MM.1S (cell line): ENCODE measurements around the gene NRG2.

Experiments
- DNase-seq: peaks from one replicate; pipeline ENCODE4 v3.0.0-alpha.2; 2015
- H2AFZ ChIP-seq: fragments of 300-600 bp; sonication (generic); 2 replicates; pipeline ENCODE4 v1.6.0; 2016; ENCODE audit warnings: antibody characterized with exemption, low read length
- H3F3A ChIP-seq: fragments of 300-600 bp; sonication (generic); 2 replicates; pipeline ENCODE4 v1.6.1; 2016; ENCODE audit warnings: mild to moderate bottlenecking, antibody characterized with exemption, low read length, moderate library complexity, mixed read lengths; ENCODE audit not compliant: insufficient read depth
- H3K27ac ChIP-seq: fragments of 300-600 bp; sonication (generic); 2 replicates; pipeline ENCODE4 v1.5.1; 2016; ENCODE audit warnings: mild to moderate bottlenecking, low read length
- H3K27me3 ChIP-seq: fragments of 300-600 bp; sonication (generic); replicated peaks from 2 replicates; pipeline ENCODE4 v1.6.0; 2016; ENCODE audit warnings: low read length; ENCODE audit not compliant: insufficient read depth
- H3K36me3 ChIP-seq: fragments of 300-600 bp; sonication (generic); replicated peaks from 2 replicates; pipeline ENCODE4 v1.6.1; 2016; ENCODE audit warnings: mild to moderate bottlenecking, low read length, mixed read lengths; ENCODE audit not compliant: insufficient read depth
- H3K4me1 ChIP-seq: fragments of 300-600 bp; sonication (generic); 2 replicates; pipeline ENCODE4 v1.6.1; 2016; ENCODE audit warnings: low read length, mixed read lengths
- H3K4me2 ChIP-seq: fragments of 300-600 bp; sonication (generic); 2 replicates; pipeline ENCODE4 v1.6.0; 2016; ENCODE audit warnings: low read depth, low read length
- H3K4me3 ChIP-seq: fragments of 300-600 bp; sonication (generic); 2 replicates; pipeline ENCODE4 v1.5.1; 2016; ENCODE audit warnings: low read length, mixed read lengths
- H3K79me2 ChIP-seq: fragments of 300-600 bp; sonication (generic); 2 replicates; pipeline ENCODE4 v1.6.1; 2016; ENCODE audit warnings: mixed run types, low read length, mixed read lengths
- H3K9ac ChIP-seq: fragments of 300-600 bp; sonication (generic); 2 replicates; pipeline ENCODE4 v1.6.1; 2016; ENCODE audit warnings: low read length, mixed read lengths
- H3K9me2 ChIP-seq: fragments of 300-600 bp; sonication (generic); replicated peaks from 2 replicates; pipeline ENCODE4 v1.6.1; 2016; ENCODE audit warnings: mild to moderate bottlenecking, low read length, mixed read lengths; ENCODE audit not compliant: insufficient read depth
- H3K9me3 ChIP-seq: fragments of 300-600 bp; sonication (generic); replicated peaks from 2 replicates; pipeline ENCODE4 v1.6.1; 2016; ENCODE audit warnings: mild to moderate bottlenecking, low read length, mixed read lengths; ENCODE audit not compliant: insufficient read depth
- H4K20me1 ChIP-seq: fragments of 300-600 bp; sonication (generic); 2 replicates; pipeline ENCODE4 v1.6.1; 2016; ENCODE audit warnings: mild to moderate bottlenecking, low read length, moderate library complexity, mixed read lengths; ENCODE audit not compliant: insufficient read depth
- EZH2 ChIP-seq: fragments of 300-600 bp; sonication (generic); optimal IDR thresholded peaks from 2 replicates; pipeline ENCODE3; 2017; ENCODE audit warnings: low read depth, mild to moderate bottlenecking, antibody characterized with exemption, low read length, mixed read lengths
- EZH2phosphoT487 ChIP-seq: fragments of 300-600 bp; sonication (generic); IDR thresholded peaks from 2 replicates; pipeline ENCODE4 v1.6.1; 2018; ENCODE audit warnings: antibody characterized with exemption, low read length
- TF ChIP-seq, protein P1 (sequence below): fragments of 300-600 bp; sonication (generic); IDR thresholded peaks from 2 replicates; pipeline ENCODE4 v1.5.1; 2016; ENCODE audit warnings: antibody characterized with exemption, low read length, mixed read lengths

Gene NRG2

DNA sequence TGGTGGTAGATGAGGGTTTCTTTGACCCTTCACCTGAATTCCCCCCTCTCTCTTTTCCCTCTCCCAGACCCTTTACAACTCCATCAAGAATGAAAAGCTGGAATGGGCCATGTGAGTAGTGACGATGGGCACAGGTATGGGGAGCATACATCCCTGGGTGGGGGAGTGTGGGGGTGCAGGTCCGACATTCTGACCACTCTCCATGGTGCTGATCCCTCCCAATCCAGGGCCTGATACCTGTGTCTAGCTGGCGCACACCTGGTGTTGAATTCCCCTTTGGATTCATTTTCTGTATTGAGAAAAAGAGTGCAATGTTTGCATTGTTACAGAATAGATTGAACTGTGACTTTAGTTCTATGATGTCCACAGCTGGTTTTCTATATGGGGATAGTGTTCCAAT, 207.4 kb downstream of the NRG2 start:
- H3K36me3 ChIP-seq: no peaks in the 10 kb centered on the region
- H3K9me2 ChIP-seq: no peaks in the 10 kb centered on the region
- no peaks in the 10 kb centered on the region for H3K9me3 ChIP-seq
- no peaks in the 10 kb centered on the region for H3K79me2 ChIP-seq
- H4K20me1 ChIP-seq: no peaks in the 10 kb centered on the region
- TF ChIP-seq, protein P1, sequence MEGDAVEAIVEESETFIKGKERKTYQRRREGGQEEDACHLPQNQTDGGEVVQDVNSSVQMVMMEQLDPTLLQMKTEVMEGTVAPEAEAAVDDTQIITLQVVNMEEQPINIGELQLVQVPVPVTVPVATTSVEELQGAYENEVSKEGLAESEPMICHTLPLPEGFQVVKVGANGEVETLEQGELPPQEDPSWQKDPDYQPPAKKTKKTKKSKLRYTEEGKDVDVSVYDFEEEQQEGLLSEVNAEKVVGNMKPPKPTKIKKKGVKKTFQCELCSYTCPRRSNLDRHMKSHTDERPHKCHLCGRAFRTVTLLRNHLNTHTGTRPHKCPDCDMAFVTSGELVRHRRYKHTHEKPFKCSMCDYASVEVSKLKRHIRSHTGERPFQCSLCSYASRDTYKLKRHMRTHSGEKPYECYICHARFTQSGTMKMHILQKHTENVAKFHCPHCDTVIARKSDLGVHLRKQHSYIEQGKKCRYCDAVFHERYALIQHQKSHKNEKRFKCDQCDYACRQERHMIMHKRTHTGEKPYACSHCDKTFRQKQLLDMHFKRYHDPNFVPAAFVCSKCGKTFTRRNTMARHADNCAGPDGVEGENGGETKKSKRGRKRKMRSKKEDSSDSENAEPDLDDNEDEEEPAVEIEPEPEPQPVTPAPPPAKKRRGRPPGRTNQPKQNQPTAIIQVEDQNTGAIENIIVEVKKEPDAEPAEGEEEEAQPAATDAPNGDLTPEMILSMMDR: no peak
- TF ChIP-seq EZH2: no peak
- no peak overlapping the region for H2AFZ ChIP-seq
- no peaks in the 10 kb centered on the region for H3K4me1 ChIP-seq
- H3K27me3 ChIP-seq: peaks cover 19% of the 10 kb centered on the region
- DNase-seq: no peak
- H3K27ac ChIP-seq: no peak overlapping the region
- H3F3A ChIP-seq: no peaks in the 10 kb centered on the region
- no peak overlapping the region for H3K9ac ChIP-seq
- no peak overlapping the region for H3K4me2 ChIP-seq
- no peak overlapping the region for H3K4me3 ChIP-seq

DNA sequence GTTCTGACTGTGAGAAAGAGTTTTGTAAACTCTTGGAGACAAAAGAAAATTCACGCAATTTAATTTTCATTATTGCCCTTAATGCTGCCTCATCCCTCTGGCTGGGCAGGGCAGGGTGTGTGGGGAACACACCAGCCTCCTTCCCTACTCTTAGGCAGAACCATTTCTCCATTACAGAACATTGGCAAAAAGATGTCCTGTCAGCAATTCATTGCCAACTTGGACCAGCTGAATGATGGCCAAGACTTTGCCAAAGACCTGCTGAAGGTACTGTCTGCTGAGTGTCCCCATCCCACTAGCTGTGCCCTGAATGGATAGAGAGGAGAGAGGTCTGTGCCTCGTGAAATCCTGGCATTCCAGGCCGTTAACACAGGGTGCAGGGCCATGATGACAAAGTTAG, 209.6 kb downstream of the NRG2 start:
- Histone ChIP-seq H3K36me3 (no peaks in the 10 kb centered on the region), H3K27ac (no peak overlapping the region), H3K79me2 (no peaks in the 10 kb centered on the region), H3K4me2 (no peak overlapping the region), H3K9me3 (no peaks in the 10 kb centered on the region), H3K27me3 (peaks cover 27% of the 10 kb centered on the region), H4K20me1 (no peaks in the 10 kb centered on the region), H3K4me1 (no peaks in the 10 kb centered on the region), H3F3A (no peaks in the 10 kb centered on the region), H3K9ac (no peak overlapping the region), H3K4me3 (no peak overlapping the region), H2AFZ (no peak overlapping the region), H3K9me2 (no peaks in the 10 kb centered on the region)
- TF ChIP-seq EZH2phosphoT487 (no peak), EZH2 (no peak)
- TF ChIP-seq, protein P1: no peak
- no peak for DNase-seq

DNA sequence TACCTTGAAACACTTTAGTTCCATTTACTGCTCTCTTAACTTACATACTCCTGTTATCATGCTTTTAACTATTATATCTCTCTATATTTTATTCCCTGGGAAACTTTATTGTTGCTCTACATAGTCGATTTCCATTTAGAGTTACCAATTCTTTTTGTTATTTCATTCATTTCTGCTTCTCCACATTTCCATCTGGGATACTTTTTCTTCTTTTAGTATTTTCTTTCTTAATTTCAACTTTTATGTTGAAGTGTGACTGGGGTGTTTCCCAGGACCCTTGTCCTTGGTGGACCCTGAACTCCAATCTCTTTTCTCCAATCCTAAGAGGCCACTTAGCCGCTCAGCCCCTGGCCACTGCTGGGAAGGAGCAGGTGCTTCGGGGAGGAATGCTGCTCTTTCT, 211.5 kb downstream of the NRG2 start:
- no peaks in the 10 kb centered on the region for H4K20me1 ChIP-seq
- no peaks in the 10 kb centered on the region for H3F3A ChIP-seq
- H3K9ac ChIP-seq: no peak overlapping the region
- no peaks in the 10 kb centered on the region for H3K4me1 ChIP-seq
- no peak overlapping the region for H3K27ac ChIP-seq
- H3K4me2 ChIP-seq: no peak overlapping the region
- H3K9me3 ChIP-seq: no peaks in the 10 kb centered on the region
- no peak for DNase-seq
- no peaks in the 10 kb centered on the region for H3K9me2 ChIP-seq
- H3K4me3 ChIP-seq: no peak overlapping the region
- TF ChIP-seq EZH2phosphoT487 (no peak), EZH2 (no peak)
- TF ChIP-seq, protein P1: no peak
- H3K79me2 ChIP-seq: no peaks in the 10 kb centered on the region
- H3K36me3 ChIP-seq: no peaks in the 10 kb centered on the region
- peaks cover 27% of the 10 kb centered on the region for H3K27me3 ChIP-seq
- no peak overlapping the region for H2AFZ ChIP-seq
